ENCODE measurements around the gene NUTM2A.
"Not testable (repeated sequence)": the region's sequence is repeated elsewhere in the genome, so short reads cannot be mapped to it uniquely, and the experiment has no call there.

NUTM2A gene, protein sequence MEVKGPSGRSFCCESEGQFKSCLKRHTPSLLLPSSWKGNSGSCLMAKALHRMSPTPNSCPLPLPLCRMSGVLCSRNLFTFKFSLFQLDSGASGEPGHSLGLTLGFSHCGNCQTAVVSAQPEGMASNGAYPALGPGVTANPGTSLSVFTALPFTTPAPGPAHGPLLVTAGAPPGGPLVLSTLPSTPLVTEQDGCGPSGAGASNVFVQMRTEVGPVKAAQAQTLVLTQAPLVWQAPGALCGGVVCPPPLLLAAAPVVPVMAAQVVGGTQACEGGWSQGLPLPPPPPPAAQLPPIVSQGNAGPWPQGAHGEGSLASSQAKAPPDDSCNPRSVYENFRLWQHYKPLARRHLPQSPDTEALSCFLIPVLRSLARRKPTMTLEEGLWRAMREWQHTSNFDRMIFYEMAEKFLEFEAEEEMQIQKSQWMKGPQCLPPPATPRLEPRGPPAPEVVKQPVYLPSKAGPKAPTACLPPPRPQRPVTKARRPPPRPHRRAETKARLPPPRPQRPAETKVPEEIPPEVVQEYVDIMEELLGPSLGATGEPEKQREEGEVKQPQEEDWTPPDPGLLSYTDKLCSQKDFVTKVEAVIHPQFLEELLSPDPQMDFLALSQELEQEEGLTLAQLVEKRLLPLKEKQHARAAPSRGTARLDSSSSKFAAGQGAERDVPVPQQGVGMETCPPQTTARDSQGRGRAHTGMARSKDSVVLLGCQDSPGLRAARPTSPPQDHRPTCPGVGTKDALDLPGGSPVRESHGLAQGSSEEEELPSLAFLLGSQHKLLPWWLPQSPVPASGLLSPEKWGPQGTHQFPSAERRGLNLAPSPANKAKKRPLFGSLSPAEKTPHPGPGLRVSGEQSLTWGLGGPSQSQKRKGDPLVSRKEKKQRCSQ

DNA sequence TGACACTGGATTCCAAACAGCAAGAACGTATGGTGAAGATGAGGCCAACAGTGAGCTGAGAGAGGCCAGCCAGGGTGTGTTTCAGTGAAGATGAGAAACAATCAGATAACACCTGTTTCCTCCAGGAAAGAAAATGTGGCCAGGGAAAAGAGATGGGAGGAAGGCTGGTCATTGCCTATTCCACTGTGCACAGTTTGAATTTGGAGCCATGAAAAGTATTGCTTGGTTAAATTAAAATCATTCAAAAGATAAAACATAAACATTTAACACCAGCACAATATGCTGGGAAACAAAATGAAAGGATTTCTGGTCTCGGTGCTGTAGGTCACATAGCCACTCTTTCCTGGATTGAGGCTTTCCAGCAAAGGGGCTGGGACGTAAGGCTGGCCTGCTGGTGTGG, at the start of gene NUTM2A:
TSS of gene NUTM2A (plus strand) at position 301 of the 400 bp plus-strand sequence. CDS start 383 bp downstream, outside the sequence.
- DNase-seq (ENCODE audit: low spot score), result not testable (repeated sequence)

DNA sequence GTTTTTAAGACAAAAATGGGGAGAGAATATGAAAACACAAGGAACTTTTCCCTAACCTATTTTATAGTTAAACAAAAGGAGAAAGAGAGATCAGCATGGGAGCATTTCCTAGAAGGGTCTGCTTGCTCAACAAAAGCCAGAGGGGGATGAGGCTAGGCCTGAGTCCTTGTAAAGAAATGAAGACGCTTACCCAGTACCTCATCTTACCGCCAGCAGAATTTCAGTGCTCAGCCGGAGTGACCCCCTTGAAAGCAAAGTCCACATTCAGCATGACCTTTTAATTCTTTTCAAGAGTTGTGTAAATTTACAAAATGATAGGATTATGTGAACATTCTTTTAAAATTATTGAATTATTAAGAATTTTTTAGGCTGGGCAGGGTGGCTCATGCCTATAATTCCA, 47.7 kb upstream of the NUTM2A start:
- DNase-seq (ENCODE audit: low spot score), result not testable (repeated sequence)

DNA sequence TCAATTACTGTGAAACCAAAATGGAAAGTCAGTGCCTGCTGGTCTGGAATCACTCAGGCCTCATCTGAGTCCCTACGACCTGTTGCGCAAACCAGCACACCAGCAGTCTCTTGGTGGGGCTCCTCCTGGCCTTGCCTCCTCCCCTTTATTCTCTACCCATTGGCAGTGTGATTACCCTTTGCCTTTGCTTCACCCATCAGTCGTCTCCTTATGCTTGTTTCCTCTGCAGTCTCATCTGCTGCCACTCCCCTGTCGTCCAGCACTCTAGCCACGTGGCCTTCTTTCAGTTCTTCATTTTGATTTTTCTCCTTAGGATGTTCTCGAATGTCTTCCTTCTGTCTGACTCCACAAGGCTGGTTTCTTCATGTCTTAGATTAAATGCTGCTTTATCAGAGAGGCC, 40.8 kb upstream of the NUTM2A start:
- peak; percentile 13 for DNase-seq (ENCODE audit: low spot score)

DNA sequence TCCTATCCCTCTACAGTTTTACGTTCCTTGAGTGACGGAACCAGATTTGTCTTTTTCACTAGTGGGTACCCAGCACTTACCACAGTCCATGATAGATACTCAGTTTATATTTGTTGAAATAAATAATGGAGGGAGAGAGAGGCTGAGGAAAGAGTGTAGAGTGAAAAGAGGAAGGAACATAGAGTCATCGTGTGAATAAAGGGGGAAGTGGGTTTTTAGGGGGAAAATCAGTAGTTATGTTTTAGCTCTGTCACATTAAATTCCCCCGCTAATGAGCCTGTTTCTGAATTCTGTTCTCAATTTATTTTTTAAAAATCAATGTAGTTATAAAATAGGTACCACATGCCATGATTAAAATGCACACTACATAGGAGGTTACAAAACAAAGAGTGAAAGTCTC, 39.2 kb upstream of the NUTM2A start:
- DNase-seq (ENCODE audit: low spot score), result not testable (repeated sequence)

DNA sequence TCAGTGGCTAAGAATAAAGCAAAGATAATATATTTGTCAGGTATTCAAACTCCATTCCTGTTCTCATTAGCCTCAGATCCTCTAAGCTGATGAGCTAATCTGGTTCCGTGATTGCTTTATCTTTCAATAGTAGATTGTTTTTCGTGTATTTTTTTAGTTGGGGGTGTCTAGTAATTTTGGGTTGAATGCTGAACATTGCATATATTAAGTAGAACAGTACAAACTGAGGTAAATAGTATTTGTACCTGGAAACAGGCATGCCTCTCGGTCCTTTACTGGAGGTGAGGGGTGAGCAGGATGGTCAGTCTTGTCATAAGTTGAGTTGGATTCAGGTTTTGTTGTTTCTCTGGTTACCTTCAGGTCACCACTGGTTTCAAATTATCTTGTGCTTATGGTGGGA, 37.7 kb upstream of the NUTM2A start:
- DNase-seq (ENCODE audit: low spot score), result not testable (repeated sequence)

DNA sequence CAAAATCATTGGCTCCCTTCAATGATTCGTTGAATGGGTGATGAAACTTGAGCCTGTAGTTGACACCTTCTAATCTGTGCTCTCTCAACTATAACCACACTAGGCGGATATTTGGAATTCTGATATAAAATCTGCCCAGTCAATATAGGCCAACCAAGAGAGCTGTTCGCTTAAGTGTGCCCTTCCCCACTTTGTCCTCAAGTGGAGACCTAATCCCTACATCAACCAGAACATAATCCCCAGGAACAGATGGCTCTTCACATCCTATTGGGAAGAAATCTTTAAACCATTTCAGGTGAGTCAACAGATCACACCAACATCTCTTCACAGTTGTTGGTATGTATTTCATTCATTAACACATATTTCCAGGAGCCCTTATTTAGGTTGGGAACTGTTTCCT, 33.4 kb upstream of the NUTM2A start:
- DNase-seq (ENCODE audit: low spot score), result not testable (repeated sequence)

DNA sequence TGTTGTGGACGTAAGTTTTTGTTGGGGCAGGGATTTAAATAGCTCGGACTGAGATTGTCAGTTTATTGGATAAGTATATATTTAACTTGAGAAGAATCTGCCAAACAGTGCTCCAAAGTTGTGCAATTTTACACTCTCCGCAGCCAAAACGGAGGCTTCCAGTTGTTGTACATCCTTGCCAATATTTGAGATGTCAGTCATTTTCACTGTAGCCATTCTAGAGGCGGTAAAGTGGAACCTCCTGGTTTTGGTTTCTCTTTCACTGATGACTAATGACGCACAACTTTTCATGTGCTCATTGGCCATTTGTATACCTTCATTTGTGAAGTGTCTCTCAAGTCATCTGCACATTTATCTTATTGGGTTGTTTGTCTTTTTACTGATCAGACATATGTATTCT, 24.3 kb upstream of the NUTM2A start:
- DNase-seq (ENCODE audit: low spot score), result peak; percentile 7

DNA sequence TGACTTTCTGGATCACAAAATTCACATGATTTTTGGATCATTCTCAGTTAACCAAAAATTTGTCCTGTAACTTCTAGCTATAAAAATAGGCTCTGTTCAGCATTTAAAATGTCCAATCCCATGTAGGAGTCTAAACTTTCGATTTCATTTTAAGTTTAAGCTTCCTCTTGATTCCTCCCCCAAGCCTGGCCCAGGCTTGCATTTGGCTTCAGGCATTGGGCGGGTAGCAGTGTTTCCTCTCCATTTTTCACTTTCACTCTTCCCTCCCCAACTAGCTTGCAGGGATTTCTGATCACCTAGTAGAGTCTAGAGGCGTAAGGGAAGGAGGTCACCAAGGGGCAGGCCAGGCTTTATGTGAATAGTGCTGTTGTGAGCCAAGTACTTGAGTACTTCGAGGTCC, 20.4 kb upstream of the NUTM2A start:
- DNase-seq (ENCODE audit: low spot score), result not testable (repeated sequence)

DNA sequence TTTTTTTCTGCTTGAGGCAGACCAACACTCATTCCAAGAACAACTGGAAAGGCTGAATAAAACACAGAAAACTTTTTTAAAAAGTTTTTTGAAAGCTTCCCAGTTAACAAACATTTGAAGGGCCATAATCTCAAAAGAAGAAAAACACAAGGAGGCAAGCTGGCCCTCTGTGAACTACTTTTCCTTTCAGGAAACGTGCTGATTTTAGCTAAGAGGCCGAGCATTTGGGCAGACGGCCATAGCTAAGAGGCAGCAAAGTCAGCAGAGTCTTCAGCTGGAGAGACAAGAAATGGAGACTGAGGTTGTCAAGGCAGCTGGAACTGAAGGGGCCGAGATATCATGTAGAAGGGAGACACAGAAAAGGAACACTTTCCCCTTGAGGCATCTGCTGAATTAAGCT, 18.3 kb upstream of the NUTM2A start:
- DNase-seq (ENCODE audit: low spot score), result not testable (repeated sequence)

DNA sequence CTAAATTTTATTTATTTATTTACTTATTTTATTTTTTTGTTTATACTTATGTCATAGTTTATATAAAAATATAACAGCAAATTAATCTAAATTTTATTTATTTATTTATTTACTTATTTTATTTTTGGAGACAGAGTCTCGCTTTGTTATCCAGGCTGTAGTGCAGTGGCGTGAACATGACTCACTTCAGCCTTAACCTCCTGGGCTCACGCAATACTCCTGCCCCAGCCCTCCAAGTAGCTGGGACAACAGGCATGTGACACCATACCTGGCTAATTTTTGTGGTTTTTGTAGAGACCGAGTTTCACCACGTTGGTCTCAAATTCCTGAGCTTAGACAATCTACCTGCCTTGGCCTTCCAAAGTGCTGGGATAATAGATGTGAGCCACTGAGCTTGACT, 14.9 kb upstream of the NUTM2A start:
- not testable (repeated sequence) for DNase-seq (ENCODE audit: low spot score)

DNA sequence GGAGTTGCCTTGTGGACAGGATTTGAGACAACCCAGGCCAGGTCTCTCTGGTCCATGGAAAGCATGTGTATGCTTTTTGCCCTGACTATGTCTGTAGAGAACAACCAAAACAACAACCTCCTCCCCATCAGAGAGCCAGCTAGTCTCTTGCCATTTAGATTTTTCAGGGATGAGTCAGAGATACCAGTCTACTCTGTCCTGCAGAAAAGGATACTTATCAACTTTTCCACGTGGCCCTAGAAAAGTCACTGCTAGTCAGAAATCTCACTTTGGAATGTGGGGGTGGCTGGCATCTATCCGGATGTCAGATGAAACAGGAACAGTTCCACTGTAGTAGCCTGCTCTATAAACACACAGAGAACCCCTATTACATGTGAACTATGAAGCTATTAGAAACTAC, 13.4 kb upstream of the NUTM2A start:
- DNase-seq (ENCODE audit: low spot score), result not testable (repeated sequence)

DNA sequence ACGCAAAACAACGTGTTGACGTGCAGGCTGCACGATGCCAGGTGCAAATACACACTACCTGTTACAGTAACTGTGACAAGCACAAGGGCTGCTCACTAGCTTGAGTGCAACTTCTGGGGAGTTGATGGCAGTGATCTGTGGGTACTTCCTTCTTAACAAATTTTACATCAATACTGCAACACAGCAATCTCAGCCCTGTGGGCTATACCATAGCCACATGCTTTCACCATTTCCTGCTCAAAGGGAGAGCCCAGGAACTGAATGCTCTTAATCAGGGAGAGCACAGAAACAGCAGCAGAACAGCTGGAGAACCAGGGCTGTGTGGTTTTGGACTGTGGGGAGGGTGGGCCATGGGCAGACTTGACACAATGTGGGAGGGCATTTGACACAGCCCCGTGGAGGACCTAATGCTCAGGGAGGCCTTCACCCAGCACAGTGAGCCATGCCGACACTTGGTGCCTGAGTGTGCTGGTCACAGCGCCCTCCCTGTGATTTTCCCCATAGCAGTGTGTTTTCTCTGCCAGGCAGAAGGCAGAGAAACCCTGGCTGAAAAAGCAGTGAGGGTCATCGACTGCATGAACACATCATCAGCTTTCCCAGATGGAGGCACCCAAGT, 12.0 kb upstream of the NUTM2A start:
- DNase-seq (ENCODE audit: low spot score), result not testable (repeated sequence)

DNA sequence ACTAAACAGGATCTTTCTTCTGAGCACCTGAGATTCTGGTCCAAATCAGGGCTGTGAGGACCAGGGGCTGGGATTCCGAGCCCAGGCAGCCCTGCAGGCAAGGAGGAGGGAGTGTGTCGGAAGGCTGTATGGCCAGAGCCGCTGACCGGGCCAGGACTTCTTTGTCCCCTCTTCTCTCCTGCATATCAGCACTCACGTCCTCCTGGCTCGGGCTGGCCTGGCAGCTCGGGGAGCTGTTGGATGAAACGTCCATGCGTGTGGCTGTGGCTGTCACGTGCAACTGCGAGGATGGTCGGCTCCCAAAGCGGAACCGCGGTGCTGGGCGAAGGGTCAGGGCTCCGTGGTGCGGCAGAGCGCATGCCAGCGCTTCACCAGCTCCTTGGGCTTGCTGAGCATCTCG, 11.4 kb upstream of the NUTM2A start:
- not testable (repeated sequence) for DNase-seq (ENCODE audit: low spot score)

DNA sequence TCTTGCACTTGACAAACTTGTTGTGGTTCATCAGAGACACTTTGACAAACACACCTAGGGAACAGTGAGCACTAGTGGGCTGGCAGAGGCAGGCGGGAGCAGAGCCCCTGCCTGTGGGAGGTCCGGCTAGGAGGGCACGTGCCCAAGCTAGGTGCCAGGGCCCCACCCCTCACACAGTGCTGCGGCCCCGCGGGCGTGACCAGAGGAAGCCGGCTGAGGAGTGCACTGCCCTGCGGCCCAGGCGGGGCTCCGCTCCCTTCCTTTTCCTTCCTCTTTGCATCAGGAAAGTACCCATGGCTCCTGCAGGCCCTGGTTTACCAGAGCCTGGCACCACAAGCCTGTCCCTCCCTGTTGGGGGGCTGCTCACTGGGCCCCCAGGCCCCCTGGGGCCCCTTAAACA, 9.1 kb upstream of the NUTM2A start:
- DNase-seq (ENCODE audit: low spot score), result not testable (repeated sequence)

DNA sequence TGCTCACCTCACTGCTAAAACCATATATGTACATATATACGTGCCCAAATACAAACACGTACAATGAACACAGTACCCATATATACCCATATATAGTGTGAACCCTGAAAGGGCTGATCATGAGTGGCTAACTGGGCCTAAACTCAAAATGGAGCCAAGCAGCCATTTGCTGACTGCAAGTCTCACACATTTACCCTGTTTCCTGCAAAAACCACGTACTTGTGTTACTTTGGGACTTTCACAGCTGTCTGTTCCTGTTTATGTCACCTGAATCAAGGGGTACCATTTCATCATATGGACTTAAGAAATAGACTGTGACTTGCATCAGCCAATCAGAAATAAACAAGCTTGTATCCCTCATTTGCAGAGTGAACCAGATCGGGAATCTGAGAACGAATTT, 5.9 kb upstream of the NUTM2A start:
- not testable (repeated sequence) for DNase-seq (ENCODE audit: low spot score)

DNA sequence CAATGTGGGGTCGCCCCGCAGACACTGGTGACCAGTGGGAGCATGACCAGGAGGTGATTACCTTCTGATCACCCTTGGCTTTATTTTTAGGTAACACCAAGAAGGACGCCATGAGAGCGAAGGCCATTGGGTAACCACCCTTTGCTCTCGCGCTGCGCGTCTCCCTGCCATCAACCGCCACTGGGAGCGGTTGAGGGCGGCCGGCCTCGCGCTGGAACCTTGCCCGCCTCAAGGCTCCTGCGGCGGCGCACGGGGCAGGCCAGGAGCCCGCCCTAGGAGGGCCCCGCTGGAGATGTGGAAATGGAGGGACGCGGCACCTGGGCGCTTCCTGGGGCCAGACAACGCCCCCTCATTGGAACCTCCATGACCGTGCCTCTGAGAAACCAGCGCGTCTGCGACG, 2.5 kb upstream of the NUTM2A start:
- not testable (repeated sequence) for DNase-seq (ENCODE audit: low spot score)

DNA sequence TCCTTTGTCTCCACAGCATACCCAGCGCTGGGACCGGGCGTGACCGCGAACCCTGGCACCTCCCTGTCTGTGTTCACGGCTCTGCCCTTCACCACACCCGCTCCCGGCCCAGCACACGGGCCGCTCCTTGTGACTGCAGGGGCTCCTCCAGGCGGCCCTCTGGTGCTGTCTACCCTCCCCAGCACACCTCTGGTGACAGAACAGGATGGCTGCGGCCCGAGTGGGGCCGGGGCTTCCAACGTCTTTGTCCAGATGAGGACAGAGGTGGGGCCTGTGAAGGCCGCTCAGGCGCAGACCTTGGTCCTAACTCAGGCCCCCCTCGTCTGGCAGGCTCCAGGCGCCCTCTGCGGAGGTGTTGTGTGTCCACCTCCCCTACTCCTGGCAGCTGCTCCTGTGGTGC, 3.0 kb downstream of the NUTM2A start:
- not testable (repeated sequence) for DNase-seq (ENCODE audit: low spot score)

DNA sequence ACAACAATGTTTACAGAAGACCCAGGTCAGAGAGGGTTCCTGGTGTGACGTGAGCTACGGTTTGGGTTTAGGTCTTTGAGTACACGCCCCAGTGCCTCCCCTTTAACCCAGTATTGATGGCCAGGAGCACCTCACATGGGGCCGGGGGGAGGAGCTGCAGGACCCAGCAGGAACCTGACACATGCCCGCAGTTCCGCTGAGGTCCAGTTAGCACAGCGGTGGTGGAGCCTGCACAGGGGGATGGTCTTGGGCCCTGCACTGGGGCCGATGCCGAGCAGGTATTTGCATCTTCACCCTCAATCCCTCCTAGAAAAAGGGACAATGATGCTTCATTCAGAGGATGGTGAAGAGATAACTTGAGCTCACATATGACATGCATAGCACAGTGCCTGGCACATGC, 4.0 kb downstream of the NUTM2A start:
- DNase-seq (ENCODE audit: low spot score), result not testable (repeated sequence)

DNA sequence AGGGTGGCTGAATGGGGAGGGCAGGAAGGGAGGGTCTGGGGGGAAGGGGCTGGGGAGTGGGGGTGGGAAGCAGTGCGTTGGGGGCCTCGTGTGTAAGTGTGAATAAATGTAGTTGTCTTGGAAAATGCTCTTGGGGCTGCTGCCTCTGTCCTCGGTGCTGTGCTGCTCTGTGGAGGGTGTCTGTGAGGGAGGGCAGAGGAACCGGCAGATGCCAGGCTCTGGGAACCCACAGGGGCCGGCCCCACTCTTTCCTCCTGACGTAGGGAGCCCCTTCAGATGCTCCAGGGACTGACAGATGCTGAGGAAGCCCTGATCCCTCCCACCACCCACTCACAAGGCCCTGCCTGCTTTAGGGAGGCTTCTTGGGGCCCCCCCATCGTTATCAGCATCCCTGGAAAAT, 9.6 kb downstream of the NUTM2A start:
- not testable (repeated sequence) for DNase-seq (ENCODE audit: low spot score)

DNA sequence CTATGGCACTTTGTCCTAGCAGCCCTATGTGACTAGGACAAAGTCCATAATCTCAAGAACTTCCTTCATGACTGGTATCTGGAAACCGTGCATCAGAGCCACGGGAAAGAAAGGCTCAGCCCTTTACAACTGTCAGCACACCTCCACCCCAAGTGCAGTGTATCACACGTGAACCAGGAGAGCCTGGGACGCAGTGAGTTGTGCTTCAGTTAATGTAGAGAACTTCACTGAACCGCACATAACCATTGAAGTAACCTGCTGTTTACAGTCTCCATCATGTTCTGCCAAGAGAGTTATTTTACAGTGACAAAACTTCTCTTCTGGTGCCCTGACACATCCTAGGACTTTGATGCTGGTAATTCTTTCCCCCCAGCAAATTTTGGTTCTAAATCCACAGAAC, 12.0 kb downstream of the NUTM2A start:
- not testable (repeated sequence) for DNase-seq (ENCODE audit: low spot score)

DNA sequence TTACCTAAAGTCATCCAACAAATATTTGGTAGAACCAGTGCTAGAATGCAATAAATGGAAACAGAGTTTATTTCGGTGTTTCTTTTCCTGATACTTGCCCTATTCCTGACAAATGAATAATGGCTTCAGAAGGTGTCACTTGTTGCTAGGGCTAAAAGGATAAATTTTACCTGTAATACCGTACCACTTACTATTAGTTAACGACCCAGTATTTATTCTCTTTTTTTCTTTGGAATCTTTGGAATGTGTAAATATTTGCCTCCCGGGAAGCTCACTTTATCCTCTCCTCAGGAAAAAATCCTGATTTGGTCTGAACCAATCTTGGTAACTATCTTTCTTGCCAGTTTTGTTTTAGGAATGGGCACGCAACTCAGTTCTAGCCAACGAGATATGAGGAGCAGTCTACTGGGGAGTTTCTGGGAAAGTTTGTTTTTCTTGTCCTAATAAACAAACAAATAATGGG, 14.1 kb downstream of the NUTM2A start:
- not testable (repeated sequence) for DNase-seq (ENCODE audit: low spot score)

DNA sequence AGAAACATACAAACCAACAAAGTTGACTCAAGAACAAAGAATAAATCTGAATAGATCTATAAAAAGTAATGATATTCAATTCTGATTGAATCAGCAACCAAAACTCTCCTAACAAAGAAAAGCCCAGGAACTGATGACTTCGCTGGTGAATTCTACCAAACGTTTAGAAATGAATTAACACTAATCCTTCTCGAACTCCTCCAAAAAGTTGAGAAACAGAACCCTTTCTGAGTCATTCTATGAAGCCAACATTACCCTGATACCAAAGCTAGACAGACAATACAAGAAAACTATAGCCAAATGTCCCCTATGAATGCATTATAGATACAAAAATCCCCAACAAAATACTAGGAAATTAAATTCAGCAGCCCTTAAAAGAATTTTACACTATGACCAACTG, 16.9 kb downstream of the NUTM2A start:
- not testable (repeated sequence) for DNase-seq (ENCODE audit: low spot score)
